ENCODE measurements around the gene NDUFAF3.

NDUFAF3 gene

DNA sequence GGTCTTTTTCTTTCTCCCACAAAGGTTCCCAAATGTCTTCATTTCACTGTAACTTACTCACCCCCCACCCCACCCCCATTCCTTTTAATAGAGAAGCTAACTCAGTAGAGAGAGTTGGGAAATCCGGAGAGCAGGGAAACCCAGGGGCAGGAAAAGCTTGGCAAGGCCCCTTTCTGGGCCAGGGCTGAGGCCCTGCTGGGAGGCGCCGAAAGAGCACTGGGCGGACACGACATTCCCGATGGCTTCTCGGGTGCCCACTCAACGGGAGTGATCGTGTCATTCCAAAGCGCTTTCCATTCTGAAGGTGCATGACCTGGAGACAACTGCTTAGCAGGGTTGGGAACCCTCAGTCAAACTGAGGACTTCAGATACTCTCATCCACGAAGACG is 2.0 kb upstream of the NDUFAF3 start:
- no peak for FAIRE-seq

DNA sequence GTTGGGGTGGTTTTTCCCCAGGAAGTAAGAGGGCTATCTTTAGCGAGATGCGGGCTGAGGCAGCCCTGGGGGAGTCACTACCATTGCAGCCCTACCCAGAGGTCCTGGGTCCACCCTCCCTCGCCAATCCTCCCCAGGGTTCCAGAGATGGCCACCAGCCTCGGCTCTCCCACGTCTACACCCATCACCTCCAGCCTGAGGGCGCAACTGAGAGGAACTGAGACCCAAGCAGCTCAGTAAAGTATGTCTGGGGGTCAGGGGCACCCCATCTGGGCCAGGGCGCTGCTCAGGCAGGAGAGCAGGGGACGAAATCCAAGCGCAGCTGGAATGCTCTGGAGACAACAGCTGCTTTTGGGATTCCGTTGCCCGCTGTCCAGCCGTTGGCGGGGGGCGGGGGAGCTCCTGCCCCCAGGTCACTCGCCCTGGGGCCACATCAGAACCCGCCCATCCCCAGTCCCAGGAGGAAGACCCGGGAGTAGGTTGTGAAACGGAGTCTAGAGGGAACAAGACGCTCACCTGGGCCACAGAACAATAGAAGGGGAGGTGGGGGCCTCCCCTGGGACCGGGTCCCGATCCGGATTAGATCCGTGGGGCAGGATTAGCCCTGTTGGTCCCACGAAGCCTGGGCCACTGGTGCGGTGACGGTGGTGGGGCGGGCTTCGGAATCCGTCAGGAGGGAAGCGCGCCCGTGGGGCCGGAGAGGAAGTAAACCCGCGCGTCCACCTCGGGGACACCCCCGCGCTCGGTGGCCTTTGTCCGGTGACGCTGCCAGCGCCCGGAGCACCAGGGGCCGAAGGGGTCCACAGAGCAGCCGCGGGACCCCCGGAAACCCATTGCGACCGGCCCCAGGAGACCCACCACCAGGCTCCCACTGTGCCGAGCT is 1.4 kb upstream of the NDUFAF3 start:
- FAIRE-seq, result no peak

DNA sequence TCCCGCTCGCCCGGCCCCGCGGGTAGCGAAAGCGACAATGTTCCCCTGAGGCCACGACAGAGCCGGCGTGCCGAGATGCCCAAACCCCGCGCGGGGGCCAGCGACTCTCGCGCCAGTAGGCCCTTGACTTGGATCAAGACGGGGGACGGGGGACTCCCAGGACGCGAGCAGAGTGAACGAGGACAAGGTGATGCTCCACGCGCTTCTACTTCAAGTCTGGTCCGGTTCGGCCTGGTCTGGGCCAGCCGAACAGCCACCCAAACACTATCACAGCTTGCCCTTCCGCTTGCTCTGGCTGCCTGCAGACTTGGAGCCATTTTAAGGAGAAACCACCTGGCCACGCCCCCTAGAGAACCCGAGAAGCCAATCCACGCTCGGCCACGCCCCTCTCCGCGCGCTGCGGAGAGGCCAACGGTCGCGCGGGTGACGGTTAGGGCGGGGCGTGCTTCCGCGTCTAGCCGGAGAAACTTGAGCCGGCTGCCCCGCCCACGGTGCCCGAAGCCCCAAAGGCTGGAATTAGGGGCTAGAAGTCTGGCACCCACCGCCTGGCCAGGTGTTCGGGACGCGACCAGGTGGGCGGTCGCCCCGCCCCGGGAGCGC is 608 bp upstream of the NDUFAF3 start:
- FAIRE-seq, result peak; percentile 18

DNA sequence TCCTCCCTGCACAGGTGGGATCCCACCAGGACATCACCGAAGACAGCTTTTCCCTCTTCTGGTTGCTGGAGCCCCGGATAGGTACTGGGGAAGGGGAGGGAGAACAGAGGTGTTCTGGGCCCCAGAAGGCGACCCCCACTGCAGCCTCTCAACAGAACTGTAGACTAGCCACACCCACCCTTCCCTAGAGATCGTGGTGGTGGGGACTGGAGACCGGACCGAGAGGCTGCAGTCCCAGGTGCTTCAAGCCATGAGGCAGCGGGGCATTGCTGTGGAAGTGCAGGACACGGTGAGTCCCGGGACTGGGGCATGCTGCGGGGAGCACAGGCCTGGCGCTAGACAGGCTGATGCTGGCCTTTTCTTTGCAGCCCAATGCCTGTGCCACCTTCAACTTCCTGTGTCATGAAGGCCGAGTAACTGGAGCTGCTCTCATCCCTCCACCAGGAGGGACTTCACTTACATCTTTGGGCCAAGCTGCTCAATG is 809 bp downstream of the NDUFAF3 start:
- FAIRE-seq, result no peak

DNA sequence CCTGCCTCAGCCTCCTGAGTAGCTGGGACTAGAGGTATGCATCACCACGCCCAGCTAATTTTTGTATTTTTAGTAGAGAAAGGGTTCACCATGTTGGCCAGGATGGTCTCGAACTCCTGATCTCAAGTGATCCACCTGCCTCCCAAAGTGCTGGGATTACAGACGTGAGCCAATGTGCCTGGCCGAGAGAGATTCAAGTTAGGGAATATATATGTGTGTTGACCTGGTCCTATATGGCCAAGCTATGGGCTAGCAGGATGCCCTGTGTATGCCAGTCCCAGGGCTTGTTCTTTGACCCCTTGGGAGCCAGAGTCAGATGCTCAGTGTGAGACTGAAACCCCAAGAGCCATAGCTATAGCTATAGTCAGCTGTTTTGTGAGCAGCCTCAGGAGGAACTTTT is 1.9 kb downstream of the NDUFAF3 start:
- no peak for FAIRE-seq

DNA sequence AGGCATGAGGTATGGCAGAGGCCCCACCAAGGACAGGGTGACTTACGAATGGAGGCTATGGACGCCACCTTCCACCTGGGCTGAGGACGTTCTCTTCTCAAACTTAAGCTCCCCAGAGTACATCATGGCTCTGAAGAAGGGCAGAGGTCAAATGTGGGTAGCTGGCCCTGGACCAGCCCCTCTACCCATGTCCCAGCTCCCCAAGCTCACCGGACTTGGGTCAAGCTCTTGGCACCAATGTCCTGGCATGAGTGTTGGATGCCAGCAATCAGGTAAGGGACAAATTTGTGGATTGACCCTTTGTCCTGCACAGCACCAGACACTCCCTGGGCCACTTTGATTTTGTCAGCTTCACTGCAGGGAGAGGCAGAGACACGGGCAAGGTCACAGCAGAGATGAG is 2.5 kb downstream of the NDUFAF3 start:
- FAIRE-seq, result no peak

DNA sequence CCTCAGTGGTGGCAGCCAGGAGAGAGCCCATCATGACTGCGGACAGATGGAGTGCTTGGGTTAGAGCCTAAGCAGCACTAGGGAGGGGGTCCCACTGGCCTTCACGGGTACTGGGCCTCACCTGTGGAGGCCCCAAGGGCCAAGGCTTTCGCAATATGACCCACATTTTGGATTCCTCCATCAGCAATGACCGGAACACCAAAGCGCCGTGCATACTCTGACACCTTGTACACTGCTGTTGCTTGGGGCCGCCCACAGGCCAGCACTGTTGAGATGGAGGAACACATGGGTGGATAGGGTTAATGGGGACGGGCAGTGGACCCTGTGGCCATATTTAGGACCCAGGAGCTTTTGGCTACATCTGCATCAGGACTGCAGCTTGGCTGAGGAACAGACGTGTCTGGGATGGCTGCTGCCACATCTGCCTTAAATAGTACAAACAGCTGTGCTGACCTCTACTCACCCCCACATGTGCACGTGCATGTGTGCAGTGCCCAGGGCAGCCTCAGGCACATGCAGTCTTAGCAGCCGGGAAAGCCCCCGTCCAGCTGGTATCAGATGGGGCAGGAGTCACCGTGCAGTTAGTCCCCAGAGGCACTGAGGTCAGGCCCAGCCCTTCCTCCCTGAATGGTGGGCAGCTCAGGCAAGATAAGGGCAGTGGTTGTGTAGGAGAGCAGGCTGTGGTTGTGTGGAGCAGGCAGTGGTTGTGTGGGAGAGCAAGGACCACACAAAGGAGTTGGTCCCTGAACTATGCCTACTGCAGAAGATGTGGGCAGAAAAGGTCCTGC is 3.3 kb downstream of the NDUFAF3 start:
- no peak for FAIRE-seq

DNA sequence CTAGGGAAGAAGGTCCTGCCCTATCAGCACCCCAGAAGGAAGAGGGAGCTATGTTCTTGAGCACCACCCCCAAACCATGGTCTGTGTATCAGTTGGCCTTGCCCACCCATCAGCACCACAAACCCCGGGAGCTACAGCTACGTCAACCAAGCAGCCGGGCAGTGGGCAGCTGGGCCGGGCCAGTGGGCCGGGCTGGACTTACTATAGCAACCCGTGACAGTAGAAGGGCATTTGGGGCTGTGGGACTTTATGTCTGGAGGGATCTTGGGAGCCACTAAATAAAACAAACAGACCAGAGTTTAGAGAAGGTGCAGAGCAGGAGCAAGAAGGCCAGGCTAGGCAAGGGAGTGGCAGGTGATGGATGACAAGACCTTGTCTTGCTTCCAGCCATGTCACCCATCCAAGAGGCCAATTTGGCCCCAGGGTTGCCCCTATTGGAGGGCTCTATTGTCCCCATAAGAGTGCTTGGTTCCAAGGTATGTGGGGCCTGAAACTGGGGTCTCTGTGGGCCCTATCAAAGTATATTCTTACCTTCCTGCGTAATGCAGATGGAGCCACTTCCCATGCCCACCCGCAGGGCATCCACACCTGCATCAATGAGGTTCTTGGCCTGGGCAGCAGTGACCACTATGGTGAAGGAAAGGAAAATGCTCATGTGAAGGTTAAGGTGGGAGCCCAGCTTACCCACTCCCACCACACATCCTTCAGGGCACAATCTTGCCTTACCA is 4.0 kb downstream of the NDUFAF3 start:
- no peak for FAIRE-seq

DNA sequence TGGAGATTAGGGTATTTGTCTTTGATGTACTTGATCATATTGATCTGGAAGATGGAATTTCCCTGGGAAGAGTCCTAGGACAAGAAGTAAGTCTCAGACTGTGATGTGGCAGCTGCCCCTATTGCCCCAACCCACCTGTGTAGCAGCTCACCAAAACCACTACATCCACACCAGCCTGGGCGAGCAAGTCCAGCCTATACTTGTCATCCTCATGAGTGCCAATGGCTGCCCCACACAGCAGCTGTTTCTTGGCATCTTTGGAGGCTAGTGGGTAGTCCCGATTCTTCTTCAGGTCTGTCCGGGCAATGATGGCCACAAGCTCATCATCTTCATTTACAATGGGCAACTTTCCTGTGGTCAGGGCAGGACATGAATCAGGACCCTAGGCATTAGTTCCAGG is 4.6 kb downstream of the NDUFAF3 start:
- FAIRE-seq, result no peak

DNA sequence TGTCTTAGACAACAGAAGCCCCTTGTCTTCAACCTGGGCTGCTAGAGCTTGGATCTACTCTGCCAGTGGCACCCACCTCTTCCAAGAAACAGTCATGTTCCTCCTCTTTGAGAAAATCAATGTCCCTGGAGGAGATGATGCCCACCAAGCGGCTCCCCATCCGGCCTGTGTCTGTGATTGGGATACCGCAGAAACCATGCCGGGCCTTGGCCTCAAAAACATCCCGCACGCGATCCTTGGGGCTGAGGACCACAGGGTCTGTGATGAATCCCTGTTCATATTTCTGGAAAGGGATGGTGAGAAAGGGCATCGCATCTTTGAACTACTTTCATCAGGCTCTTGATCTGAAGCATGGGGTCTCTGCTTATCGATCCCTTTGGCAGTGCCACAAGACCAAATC is 5.7 kb downstream of the NDUFAF3 start:
- FAIRE-seq, result no peak

DNA sequence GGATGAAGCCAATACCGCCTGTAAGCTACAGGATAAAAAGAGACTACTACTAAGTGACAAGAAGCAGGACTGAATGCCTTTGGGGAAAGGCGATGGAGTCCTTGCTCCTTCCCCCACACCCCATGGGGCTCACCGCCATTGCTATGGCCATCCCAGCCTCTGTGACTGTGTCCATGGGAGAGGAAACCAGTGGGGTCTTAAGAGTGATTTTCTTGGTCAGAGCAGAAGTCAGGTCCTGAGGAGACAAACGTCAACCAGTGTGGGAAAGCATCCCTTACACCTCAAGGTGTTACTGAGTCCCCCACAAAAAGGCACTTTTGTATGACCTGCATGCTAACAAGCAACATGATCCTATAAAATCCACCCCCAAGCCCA is 6.4 kb downstream of the NDUFAF3 start:
- FAIRE-seq, result no peak

DNA sequence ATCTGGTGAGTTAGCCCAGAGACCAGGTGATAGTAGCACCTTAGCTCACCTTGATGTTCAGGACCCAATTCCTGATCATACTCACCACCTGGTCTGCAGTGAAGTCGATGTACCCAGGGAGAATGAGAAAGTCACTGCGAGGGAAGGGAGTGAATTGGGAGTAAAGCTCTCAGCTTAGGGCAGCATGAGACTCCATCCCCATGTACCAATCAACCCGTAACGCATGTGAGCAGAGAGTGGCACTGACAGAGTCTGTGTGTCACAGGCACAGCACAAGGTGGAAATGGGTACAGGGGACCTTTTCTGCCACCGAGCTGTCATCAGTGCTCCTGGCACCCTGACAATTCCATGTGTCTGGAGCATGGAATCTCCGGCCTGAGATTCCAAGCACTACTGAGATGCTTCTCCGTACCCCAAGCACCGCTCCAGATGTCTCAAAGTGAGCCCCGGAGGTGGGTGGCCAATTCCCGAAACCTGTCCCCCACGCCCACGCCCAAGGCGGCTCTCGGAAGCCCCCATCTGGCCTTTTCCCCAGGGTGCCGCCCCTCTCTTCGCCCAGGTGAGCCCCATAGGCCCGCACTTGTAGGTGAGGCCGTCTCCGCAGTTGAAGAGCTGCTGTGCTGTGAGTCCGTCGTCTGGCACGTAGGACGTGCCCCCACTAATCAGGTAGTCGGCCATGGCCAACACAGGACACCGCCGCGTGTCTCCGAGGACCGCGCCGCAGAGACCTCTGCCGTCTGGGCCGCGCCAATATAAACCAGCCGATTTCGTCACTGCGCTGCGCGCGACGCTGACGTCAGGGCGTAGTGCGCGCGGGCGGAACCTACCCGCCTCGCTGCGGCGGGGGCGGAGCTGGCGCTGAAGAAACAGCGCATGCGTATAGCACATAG is 7.0 kb downstream of the NDUFAF3 start, which contains the start of gene IMPDH2:
Gene IMPDH2, minus strand, starts transcription at position 726 of the 890 bp plus-strand sequence. Its CDS starts 48 bp downstream, at position 678.
- no peak for FAIRE-seq

DNA sequence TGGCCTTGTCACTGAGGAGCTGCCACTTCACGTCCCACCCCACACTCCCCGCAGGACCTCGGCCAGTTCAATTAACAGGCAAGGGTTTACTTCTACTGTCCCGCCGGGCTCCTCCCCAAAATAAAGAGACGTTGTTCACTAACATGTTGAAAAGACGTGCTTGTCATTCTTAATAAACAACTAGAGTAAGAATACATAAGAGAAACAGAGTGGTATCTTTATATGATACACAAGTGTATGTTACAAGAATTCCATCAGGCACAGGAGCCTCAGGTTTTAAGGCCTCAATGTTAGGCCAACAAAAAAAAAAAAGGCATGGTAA is 7.6 kb downstream of the NDUFAF3 start:
- FAIRE-seq, result no peak

DNA sequence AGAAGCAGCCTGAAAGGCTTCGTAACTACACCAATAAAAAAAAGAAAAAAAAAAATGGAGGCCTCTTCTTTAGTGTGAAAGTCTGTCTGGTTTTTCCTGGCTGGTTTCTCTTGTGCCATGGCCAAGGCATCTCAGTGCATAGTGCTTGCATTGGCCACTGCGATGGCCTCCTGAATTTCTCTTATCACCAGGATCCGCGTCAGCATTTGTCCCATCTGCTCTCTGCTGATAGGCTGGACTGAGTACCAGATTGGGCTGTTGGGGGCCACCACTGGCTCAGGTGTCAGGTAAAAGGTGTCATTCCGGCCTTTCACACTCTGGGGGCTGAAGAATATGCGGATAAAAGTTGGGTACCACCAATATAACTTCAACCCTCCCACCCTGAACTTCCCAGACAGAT is 8.4 kb downstream of the NDUFAF3 start:
- FAIRE-seq, result no peak

DNA sequence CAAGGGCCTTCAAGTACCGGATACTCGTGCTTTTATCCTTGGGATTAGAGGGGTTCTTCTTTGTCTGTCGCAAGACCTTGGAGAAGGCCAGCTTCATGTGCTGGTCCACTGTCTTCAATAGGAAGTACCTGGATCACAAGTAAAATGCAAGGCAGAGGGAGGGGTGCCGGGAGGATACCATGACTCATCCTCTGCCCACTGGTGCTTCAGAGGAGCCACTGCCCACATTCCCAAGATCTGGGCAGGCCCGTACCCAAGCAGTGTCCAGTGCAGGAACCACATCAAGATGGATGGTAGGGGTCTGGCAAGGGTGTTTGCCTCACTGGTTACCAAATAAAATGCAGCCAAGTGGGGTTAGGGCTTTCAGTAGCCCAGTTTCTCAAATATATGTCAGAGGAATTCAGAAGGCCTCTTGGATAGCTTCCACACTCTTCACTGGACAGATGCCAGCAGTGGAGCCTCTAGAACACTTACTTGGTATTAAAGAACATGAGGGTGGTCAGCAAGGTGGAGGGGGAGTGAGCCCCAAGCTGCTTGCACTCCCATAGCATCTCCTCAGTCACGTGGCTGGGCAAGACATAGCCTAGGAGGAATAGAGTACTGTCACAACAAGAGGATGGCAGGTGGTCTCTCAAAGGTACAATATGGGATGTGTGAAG is 10.9 kb downstream of the NDUFAF3 start:
- FAIRE-seq, result no peak

DNA sequence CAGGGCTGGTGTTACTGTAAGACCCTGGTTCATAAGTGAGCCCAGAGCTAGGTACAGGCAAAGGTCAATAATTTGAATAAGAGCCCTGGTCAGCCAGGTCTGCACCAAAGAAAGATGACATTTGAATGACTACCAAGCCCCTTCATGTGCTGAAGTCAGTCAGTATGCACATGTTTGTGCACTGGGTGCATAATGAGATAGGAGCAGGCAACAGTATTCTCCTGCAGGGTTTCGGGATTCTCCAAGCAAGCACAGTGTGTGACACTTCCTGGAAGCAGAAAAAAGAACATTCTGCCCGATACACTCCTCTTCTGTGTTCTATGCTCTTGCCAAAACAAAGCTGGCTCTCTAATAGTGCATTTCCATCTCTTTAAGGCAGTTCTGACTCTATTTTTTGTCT is 12.7 kb downstream of the NDUFAF3 start:
- no peak for FAIRE-seq

DNA sequence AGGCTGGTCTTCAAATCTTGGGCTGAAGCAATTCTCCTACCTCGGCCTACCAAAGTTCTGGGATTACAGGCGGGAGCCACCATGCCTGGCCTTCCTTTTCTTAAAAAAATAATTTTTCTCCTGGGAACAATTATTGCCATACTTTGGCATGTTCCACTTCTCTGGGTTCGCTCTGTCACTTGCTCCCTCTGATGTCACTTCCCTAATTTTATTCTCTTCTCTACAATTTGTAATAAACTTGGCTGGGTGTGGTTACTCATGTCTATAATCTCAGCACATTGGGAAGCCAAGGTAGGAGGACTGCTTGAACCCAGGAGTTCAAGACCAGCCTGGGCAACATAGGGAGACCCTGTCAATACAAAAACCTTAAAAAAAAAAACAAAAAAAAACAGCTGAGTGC is 13.4 kb downstream of the NDUFAF3 start:
- no peak for FAIRE-seq

DNA sequence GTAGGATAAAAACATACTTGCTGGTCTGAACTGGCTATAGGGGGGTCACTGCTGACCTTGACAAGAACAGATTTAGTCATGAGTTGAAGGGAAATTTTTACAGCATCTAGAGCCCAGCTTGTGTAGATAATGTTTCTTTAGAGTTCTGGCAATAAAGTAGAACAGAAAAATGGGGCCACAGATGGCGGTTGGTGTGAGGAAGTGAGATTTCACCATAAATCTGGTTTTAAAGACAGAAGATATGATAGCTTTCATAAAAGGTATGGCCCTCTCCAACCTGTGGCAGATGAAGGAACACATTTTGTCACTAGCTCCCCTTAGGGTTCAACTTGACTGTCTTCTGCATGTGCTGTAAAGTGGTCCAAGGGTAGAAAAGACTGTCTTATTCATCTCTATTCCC is 31.6 kb downstream of the NDUFAF3 start:
- no peak for FAIRE-seq

DNA sequence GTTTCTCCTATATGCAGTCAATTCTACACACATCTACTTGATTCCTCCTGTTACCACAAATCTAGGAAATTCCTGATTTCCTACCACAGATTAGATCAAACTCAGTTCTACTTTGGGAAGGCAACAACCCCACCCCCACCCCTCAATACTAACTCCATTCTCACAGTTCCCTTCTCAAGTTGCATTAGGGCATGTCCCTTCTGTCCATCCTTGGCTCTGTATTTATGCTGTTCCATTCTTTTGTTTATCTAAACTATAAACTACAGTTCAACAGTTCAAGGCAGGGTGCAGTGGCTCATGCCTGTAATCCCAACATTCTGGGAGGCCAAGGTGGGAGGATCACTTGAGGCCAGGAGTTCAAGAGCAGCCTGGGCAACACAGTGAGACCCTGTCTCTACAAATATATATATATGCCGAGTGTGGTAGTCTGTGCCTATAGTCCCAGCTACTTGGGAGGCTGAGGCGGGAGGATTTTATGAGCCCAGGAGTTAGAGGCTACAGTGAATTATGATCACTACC is 32.5 kb downstream of the NDUFAF3 start:
- FAIRE-seq, result no peak

DNA sequence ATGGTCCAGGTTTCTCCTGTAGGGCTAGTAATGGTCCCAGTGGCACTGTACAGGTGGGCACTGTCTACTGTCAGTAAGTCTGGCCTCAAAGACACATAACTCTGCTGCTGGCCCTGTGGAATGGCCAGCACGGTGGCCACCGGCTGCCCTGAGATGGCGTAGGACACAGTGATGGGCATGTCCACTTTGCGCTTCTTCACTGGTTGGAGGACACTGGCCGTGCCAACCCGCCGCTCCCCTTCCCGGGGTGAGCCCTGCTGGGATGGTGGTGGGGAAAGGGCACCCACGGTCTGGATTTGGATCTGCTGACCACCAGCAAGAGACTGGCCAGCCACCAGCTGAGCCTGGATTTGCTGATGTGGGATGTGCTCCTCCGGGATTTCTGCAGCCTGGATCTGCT is 35.3 kb downstream of the NDUFAF3 start:
- FAIRE-seq, result no peak

DNA sequence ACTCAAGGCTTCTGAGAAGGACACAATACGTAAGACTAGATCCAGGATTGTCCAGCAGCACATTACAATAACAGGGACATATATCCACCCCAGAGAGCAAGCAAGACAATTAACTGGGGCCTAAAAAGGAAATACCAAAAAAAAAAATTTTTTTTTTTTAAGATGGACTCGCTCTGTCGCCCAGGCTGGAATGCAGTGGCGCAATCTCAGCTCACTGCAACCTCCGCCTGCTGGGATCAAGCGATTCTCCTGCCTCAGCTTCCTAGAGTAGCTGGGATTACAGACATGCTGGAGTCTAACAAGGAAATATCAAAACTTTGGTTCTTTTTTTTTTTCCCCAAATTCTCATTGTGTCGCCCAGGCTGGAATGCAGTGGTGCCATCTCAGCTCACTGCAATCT is 36.1 kb downstream of the NDUFAF3 start:
- no peak for FAIRE-seq
